K562 (cell line): ENCODE measurements around the gene MRPS18B. TPM values are rescaled to one million over a fixed set of nuclear protein-coding genes. Genes with fewer than 3 reads are reported as not detected.

Experiments used
- BRD4 ChIP-seq: fragments of 200-600 bp; sonication (generic); IDR thresholded peaks from 2 replicates; pipeline ENCODE4 v1.6.1; 2017; ENCODE audit warnings: inconsistent platforms
- CBFB ChIP-seq: sonication (generic); formaldehyde crosslinking; IDR thresholded peaks from 2 replicates; pipeline ENCODE4 v1.4.0; 2020; ENCODE audit warnings: mild to moderate bottlenecking, missing genetic modification reagents
- CREB1 ChIP-seq, 2 experiments: sonication (generic) in 1 of 2; formaldehyde crosslinking in 1 of 2; IDR thresholded peaks; 2 replicates each; pipeline versions ENCODE4 v1.6.1 to v1.8.0; 2012 to 2022; ENCODE audit warnings: inconsistent platforms in 1 of 2, mild to moderate bottlenecking in 1 of 2, missing genetic modification reagents in 1 of 2, moderate library complexity in 1 of 2
- DLX4 ChIP-seq: fragments of 250-450 bp; sonication (Bioruptor Pico); IDR thresholded peaks from 2 replicates; pipeline ENCODE4 v1.6.1; 2021; ENCODE audit warnings: mild to moderate bottlenecking
- E2F6 ChIP-seq, 2 experiments: IDR thresholded peaks; 2 replicates each; pipeline ENCODE4 v1.6.1; 2011; ENCODE audit warnings: borderline replicate concordance in 1 of 2, control low read depth in 1 of 2, low read depth in 1 of 2, low read length in 1 of 2, mild to moderate bottlenecking in 1 of 2, mixed read lengths in 1 of 2, moderate library complexity in 1 of 2; ENCODE audit not compliant: insufficient read depth in 1 of 2, insufficient read length in 1 of 2, poor library complexity in 1 of 2, severe bottlenecking in 1 of 2; ENCODE audit errors: extremely low read depth in 1 of 2
- FOXM1 ChIP-seq, 2 experiments: fragments of 450-650 bp in 1 of 2; sonication (generic) in 1 of 2; formaldehyde crosslinking in 1 of 2; IDR thresholded peaks; 2 replicates each; pipeline versions ENCODE4 v1.6.1 to v1.9.0; 2017 to 2022; ENCODE audit warnings: low read depth in 2 of 2, mild to moderate bottlenecking in 2 of 2, missing genetic modification reagents in 1 of 2, moderate library complexity in 1 of 2
- FOXP1 ChIP-seq: sonication (generic); formaldehyde crosslinking; IDR thresholded peaks from 2 replicates; pipeline ENCODE4 v1.8.0; 2022; ENCODE audit warnings: mild to moderate bottlenecking, missing genetic modification reagents
- HES1 ChIP-seq: fragments of 450-650 bp; IDR thresholded peaks from 2 replicates; pipeline ENCODE4 v1.6.1; 2016; ENCODE audit warnings: low read depth, mild to moderate bottlenecking, moderate library complexity
- HNRNPUL1 ChIP-seq: fragments of 200-400 bp; formaldehyde crosslinking; IDR thresholded peaks from 2 replicates; pipeline ENCODE4 v1.6.1; 2017; ENCODE audit warnings: low read length
- IRF2 ChIP-seq: sonication (generic); formaldehyde crosslinking; IDR thresholded peaks from 2 replicates; pipeline ENCODE4 v1.8.1; 2022; ENCODE audit warnings: mild to moderate bottlenecking, missing genetic modification reagents
- KDM2B ChIP-seq: fragments of 250-450 bp; sonication (Bioruptor Pico); IDR thresholded peaks from 2 replicates; pipeline ENCODE4 v1.8.0; 2021; ENCODE audit warnings: mild to moderate bottlenecking, moderate library complexity
- MAFF ChIP-seq: IDR thresholded peaks from 2 replicates; pipeline ENCODE4 v1.6.1; 2012; ENCODE audit warnings: low read length, improper control_type of control experiment
- MAX ChIP-seq: sonication (generic); formaldehyde crosslinking; IDR thresholded peaks from 2 replicates; pipeline ENCODE4 v1.9.0; 2022; ENCODE audit warnings: mild to moderate bottlenecking, missing genetic modification reagents
- NFYB ChIP-seq: IDR thresholded peaks from 2 replicates; pipeline ENCODE4 v1.6.1; 2011; ENCODE audit warnings: mild to moderate bottlenecking, moderate library complexity; ENCODE audit not compliant: insufficient read length; ENCODE audit errors: extremely low read depth
- PURB ChIP-seq: sonication (generic); formaldehyde crosslinking; IDR thresholded peaks from 2 replicates; pipeline ENCODE4 v1.9.0; 2021; ENCODE audit warnings: low read depth, mild to moderate bottlenecking, missing genetic modification reagents
- RBBP5 ChIP-seq: fragments of 200-600 bp; sonication (generic); IDR thresholded peaks from 2 replicates; pipeline ENCODE4 v1.6.1; 2012; ENCODE audit warnings: borderline replicate concordance, mild to moderate bottlenecking, low read length, control low read depth, inconsistent platforms; ENCODE audit not compliant: insufficient read depth, poor library complexity, severe bottlenecking
- SNIP1 ChIP-seq: fragments of 450-650 bp; IDR thresholded peaks from 2 replicates; pipeline ENCODE4 v1.7.1; 2017; ENCODE audit warnings: low read depth, mild to moderate bottlenecking
- THAP12 ChIP-seq: fragments of 250-450 bp; sonication (Bioruptor Pico); IDR thresholded peaks from 2 replicates; pipeline ENCODE4 v1.9.0; 2021; ENCODE audit warnings: mild to moderate bottlenecking, inconsistent platforms
- ZBTB2 ChIP-seq: fragments of 450-650 bp; IDR thresholded peaks from 2 replicates; pipeline ENCODE4 v1.6.1; 2016; ENCODE audit warnings: antibody characterized with exemption
- ZNF146 ChIP-seq: IDR thresholded peaks from one replicate; pipeline ENCODE4 v1.6.1; 2018; ENCODE audit warnings: missing compliant biosample characterization; ENCODE audit not compliant: unreplicated experiment
- polyA plus RNA-seq, 8 experiments: library from polyadenylated mRNA; depleted of rRNA in 4 of 8; stranded (reverse) in 5 of 8; unstranded in 3 of 8; fragments of >200 nt; fragmentation: Nextera tagmentation in 2 of 8; fragmentation: Illumina TruSeq in 1 of 8; extraction: Ambion mirVana in 2 of 8; extraction: Trizol in 1 of 8; gene quantifications; 2 replicates each; pipeline versions ENCODE4 v1.2.1 to v1.2.3, GENCODE V29; 2011 to 2014; ENCODE audit warnings: inconsistent platforms in 1 of 8, missing spikeins in 1 of 8
- total RNA-seq, 7 experiments: library from RNA; depleted of rRNA in 6 of 7; stranded (reverse); fragments of >200 nt in 6 of 7; fragmentation: Illumina TruSeq in 2 of 7; extraction: Trizol in 2 of 7; gene quantifications; 2 replicates each; pipeline versions ENCODE4 v1.2.1 to v1.2.3, GENCODE V29; 2011 to 2021; ENCODE audit warnings: low replicate concordance in 1 of 7

The MRPS18B gene
- total and polyA plus RNA-seq, 9 of the 15 experiments (the other 6 are each of a cell fraction or from before 2014, with no cell fraction given), result 132 to 383 (median 178) TPM

- no peak for TF ChIP-seq CREB1 (IDR thresholded peaks at IDR 0.05)
- no peak for TF ChIP-seq CREB1 (CRISPR knock-in tag; IDR thresholded peaks at IDR 0.05)
- peak; percentile 19; the same call in 1 of the 2 replicates for TF ChIP-seq KDM2B (CRISPR knock-in tag)
- TF ChIP-seq IRF2 (CRISPR knock-in tag), result no peak
- peak; percentile 96 for TF ChIP-seq MAX (CRISPR knock-in tag)
- TF ChIP-seq BRD4, result peak; percentile 7; the same call in 1 of the 2 replicates
- TF ChIP-seq HES1, result no peak
- TF ChIP-seq HNRNPUL1, result 0 out of 2 replicates have a peak, but pooled peaks have one; percentile 26
- peak; percentile 25; the same call in 1 of the 2 replicates for TF ChIP-seq FOXM1 (IDR thresholded peaks at IDR 0.05; ENCODE audit: low read depth)
- TF ChIP-seq FOXM1 (CRISPR knock-in tag; IDR thresholded peaks at IDR 0.05; ENCODE audit: low read depth), result no peak
- peak in 1 of 2 experiments; percentile 22 for TF ChIP-seq E2F6 (IDR thresholded peaks at IDR 0.05; ENCODE audit: borderline replicate concordance in 1 of 2, extremely low read depth in 1 of 2, insufficient read depth in 1 of 2, insufficient read length in 1 of 2, low read depth in 1 of 2, low read length in 1 of 2, poor library complexity in 1 of 2, severe bottlenecking in 1 of 2)
- 0 out of 2 replicates have a peak, but pooled peaks have one; percentile 30 for TF ChIP-seq CBFB (CRISPR knock-in tag)
- TF ChIP-seq ZBTB2, result peak; percentile 99
- TF ChIP-seq SNIP1, result no peak
- TF ChIP-seq FOXP1 (CRISPR knock-in tag), result peak; percentile 70; the same call in 1 of the 2 replicates
- TF ChIP-seq THAP12 (CRISPR knock-in tag), result peak; percentile 59; the same call in 1 of the 2 replicates
- no peak for TF ChIP-seq PURB
- TF ChIP-seq ZNF146 (CRISPR knock-in tag), result no peak
- TF ChIP-seq NFYB, result no peak
- peak; percentile 19 for TF ChIP-seq RBBP5
- TF ChIP-seq MAFF, result peak; percentile 6; the same call in 1 of the 2 replicates
- no peak for TF ChIP-seq DLX4 (CRISPR knock-in tag)
These were observed at the start of gene MRPS18B (continued) for GRCh38 chr6:30617565-30618269.
